ENCODE results near the gene EPC1. TPM values are rescaled to one million over a fixed set of nuclear protein-coding genes. Genes with fewer than 3 reads are reported as not detected.
A peak's percentile ranks its signal among the peaks of the same experiment; 100 is the strongest.

The EPC1 gene
- polyA plus RNA-seq, 2 of the 4 experiments (the other 2 are of a cell fraction), result 14.7 to 47.2 TPM

DNA sequence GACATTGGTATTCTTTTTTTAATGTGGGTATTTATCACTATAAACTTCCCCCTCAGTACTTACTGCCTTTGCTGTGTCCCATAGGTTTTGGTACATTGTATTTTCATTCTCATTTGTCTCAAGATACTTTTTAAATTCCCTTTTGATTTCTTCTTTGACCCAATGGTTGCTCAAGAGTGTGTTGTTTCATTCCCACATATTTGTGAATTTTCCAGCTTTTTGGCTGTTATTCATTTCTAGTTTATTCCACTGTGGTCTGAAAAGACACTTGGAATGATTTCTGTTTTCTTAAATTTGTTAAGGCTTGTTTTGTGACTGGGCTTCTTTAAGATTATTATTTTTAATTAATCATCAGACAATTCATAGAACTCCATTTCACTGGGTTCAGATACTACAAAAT is 105.0 kb downstream of the EPC1 start:
- no peak for ATAC-seq
- ChIA-PET CTCF (interaction anchor here (0.8 to 3.2 kb wide), 5 partner anchors 11 to 126 kb away, joined by 3 to 11 read pairs (median 5); no protein-coding TSS in a partner anchor), POLR2A (no interaction called here)
- H3K4me1 ChIP-seq, result peaks cover 7% of the 10 kb centered on the region; the same call in 2 of the 3 replicates
- no peak for FAIRE-seq
- H3K4me2 ChIP-seq, result no peak overlapping the region
- H3K4me3 ChIP-seq, result no peak overlapping the region
- H3K27ac ChIP-seq, result no peak overlapping the region
- TF ChIP-seq EHF (CRISPR knock-in tag; IDR thresholded peaks at IDR 0.05) (no peak), TFCP2L1 (CRISPR knock-in tag; IDR thresholded peaks at IDR 0.05) (no peak), NFE2L2 (conservative IDR thresholded peaks at IDR 0.05; ENCODE audit: low read length) (no peak), JUNB (IDR thresholded peaks at IDR 0.05) (no peak), KDM5A (IDR thresholded peaks at IDR 0.05) (no peak), RCOR1 (IDR thresholded peaks at IDR 0.05; ENCODE audit: low read depth, low read length) (no peak), POLR2AphosphoS2 (conservative IDR thresholded peaks at IDR 0.05; ENCODE audit: low read length) (no peak), MAZ (IDR thresholded peaks at IDR 0.05; ENCODE audit: borderline replicate concordance, low read depth, low read length) (no peak)
- TF ChIP-seq, protein P1, sequence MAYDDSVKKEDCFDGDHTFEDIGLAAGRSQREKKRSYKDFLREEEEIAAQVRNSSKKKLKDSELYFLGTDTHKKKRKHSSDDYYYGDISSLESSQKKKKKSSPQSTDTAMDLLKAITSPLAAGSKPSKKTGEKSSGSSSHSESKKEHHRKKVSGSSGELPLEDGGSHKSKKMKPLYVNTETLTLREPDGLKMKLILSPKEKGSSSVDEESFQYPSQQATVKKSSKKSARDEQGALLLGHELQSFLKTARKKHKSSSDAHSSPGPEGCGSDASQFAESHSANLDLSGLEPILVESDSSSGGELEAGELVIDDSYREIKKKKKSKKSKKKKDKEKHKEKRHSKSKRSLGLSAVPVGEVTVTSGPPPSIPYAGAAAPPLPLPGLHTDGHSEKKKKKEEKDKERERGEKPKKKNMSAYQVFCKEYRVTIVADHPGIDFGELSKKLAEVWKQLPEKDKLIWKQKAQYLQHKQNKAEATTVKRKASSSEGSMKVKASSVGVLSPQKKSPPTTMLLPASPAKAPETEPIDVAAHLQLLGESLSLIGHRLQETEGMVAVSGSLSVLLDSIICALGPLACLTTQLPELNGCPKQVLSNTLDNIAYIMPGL (CRISPR knock-in tag; IDR thresholded peaks at IDR 0.05; ENCODE audit: borderline replicate concordance), result no peak
- TF ChIP-seq, protein P2, sequence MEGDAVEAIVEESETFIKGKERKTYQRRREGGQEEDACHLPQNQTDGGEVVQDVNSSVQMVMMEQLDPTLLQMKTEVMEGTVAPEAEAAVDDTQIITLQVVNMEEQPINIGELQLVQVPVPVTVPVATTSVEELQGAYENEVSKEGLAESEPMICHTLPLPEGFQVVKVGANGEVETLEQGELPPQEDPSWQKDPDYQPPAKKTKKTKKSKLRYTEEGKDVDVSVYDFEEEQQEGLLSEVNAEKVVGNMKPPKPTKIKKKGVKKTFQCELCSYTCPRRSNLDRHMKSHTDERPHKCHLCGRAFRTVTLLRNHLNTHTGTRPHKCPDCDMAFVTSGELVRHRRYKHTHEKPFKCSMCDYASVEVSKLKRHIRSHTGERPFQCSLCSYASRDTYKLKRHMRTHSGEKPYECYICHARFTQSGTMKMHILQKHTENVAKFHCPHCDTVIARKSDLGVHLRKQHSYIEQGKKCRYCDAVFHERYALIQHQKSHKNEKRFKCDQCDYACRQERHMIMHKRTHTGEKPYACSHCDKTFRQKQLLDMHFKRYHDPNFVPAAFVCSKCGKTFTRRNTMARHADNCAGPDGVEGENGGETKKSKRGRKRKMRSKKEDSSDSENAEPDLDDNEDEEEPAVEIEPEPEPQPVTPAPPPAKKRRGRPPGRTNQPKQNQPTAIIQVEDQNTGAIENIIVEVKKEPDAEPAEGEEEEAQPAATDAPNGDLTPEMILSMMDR (IDR thresholded peaks at IDR 0.05), result no peak
- TF ChIP-seq, protein P3, sequence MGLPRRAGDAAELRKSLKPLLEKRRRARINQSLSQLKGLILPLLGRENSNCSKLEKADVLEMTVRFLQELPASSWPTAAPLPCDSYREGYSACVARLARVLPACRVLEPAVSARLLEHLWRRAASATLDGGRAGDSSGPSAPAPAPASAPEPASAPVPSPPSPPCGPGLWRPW (IDR thresholded peaks at IDR 0.05), result no peak
- H3K9me3 ChIP-seq, result no peaks in the 10 kb centered on the region
- DNase-seq (ENCODE audit: low read depth in 1 of 2, low spot score in 1 of 2), result no peak

DNA sequence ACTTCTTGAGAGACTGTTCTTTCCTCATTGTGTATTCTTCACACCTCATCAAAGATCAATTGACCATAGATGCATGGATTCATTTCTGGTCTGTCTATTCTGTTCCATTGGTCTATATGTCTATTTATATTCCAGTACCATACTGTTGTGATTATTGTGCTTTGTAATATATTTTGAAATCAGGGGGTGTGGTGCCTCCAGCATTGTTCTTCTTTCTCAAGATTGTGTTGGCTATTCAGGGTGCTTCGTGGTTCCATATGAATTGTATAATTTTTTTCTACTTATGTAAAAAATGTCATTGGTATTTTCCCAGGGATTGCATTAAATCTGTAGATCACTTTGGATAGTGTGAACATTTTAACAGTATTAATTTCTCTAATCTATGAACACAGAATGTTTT is 106.5 kb downstream of the EPC1 start:
- H3K9me3 ChIP-seq, result no peaks in the 10 kb centered on the region
- CTCF ChIA-PET, result no interaction called here
- TF ChIP-seq, protein P1 (CRISPR knock-in tag; IDR thresholded peaks at IDR 0.05; ENCODE audit: borderline replicate concordance), result no peak
- TF ChIP-seq POLR2AphosphoS2 (conservative IDR thresholded peaks at IDR 0.05; ENCODE audit: low read length) (no peak), ZSCAN20 (CRISPR knock-in tag; IDR thresholded peaks at IDR 0.05) (no peak), ZC3H11A (IDR thresholded peaks at IDR 0.05) (no peak)
- TF ChIP-seq, protein P4, sequence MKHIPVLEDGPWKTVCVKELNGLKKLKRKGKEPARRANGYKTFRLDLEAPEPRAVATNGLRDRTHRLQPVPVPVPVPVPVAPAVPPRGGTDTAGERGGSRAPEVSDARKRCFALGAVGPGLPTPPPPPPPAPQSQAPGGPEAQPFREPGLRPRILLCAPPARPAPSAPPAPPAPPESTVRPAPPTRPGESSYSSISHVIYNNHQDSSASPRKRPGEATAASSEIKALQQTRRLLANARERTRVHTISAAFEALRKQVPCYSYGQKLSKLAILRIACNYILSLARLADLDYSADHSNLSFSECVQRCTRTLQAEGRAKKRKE (CRISPR knock-in tag; IDR thresholded peaks at IDR 0.05; ENCODE audit: low read depth), result no peak
- TF ChIP-seq, protein P5, sequence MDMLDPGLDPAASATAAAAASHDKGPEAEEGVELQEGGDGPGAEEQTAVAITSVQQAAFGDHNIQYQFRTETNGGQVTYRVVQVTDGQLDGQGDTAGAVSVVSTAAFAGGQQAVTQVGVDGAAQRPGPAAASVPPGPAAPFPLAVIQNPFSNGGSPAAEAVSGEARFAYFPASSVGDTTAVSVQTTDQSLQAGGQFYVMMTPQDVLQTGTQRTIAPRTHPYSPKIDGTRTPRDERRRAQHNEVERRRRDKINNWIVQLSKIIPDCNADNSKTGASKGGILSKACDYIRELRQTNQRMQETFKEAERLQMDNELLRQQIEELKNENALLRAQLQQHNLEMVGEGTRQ (IDR thresholded peaks at IDR 0.05), result no peak
- no peak overlapping the region for H3K27ac ChIP-seq
- POLR2A ChIA-PET, result no interaction called here
- ATAC-seq (no peak), DNase-seq (ENCODE audit: low read depth in 1 of 2, low spot score in 1 of 2) (no peak), FAIRE-seq (no peak)
- 6% methylated on average over 1 of the region's 1 CpG for WGBS (ENCODE audit: missing lambda C conversion rate)
- no peak overlapping the region for H3K4me3 ChIP-seq
- peaks cover 7% of the 10 kb centered on the region; the same call in 2 of the 3 replicates for H3K4me1 ChIP-seq
- H3K4me2 ChIP-seq, result no peak overlapping the region

DNA sequence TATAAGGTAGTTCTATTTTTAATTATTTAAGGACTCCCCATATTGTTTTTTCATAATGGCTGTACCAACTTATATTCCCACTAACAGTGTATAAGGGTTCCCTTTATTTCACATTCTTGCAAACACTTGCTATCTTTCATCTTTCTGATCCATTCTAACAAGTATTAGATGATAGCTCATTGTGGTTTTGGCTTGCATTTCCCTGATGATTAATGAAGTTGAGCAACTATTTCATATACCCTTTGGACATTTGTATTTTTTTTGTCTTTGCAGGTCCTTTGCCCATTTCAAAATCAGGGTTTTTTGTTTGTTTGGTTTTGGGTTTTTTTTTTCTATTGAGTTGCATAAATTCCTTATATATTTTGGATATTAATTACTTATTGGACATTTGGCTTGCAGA is 107.2 kb downstream of the EPC1 start:
- TF ChIP-seq ZC3H11A (IDR thresholded peaks at IDR 0.05) (no peak), FOSL2 (IDR thresholded peaks at IDR 0.05) (0 out of 2 replicates have a peak, but pooled peaks have one; percentile 7), FOSL2 (CRISPR knock-in tag; IDR thresholded peaks at IDR 0.05) (no peak)
- DNase-seq (ENCODE audit: low read depth in 1 of 2, low spot score in 1 of 2), result no peak
- Histone ChIP-seq H3K4me2 (no peak overlapping the region), H3K27ac (no peak overlapping the region), H3K9me3 (no peaks in the 10 kb centered on the region), H3K4me3 (no peak overlapping the region), H3K4me1 (peaks cover 7% of the 10 kb centered on the region; the same call in 2 of the 3 replicates)
- FAIRE-seq, result no peak
- ATAC-seq, result no peak
- ChIA-PET CTCF (no interaction called here), POLR2A (no interaction called here)

All from A549 (cell line).